Measurements from ENCODE around the gene UGT1A6.

UGT1A6 gene

DNA sequence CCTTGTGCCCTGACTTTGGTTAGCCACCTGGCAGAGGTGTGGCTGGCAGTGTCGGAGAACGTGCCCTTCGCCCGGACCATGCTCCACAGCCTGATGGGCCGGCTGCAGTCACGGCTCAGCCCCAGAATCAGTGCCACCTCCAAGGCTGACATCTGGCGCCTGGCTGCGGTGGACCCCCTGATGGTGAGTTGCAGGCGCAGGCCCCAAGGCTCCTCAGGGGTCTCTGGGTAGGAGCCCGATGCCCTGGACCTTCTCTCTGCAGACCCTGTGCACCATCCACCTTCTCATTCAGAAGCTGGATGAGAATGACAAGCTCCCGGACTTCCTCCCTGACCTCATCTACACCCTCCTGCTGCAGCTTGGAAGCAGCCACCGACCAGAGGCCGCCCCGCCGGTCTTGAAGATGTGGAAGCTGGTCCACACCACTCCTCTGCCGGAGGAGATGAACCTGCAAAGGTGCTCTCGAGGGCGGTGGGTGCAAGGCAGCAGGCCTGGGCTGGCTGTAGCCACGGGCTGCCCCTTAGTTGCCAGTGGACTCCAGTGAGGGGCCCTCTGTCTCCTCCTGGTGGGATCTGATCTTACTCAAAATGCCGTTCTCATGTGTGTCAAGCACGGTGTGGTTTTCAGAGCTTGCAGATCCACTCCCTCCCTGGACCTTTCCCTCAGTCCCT is 129.5 kb downstream of the UGT1A6 start:
- no peak for DNase-seq

Data from NCI-H345 (cell line).